ENCODE results near the gene FFAR3.

Gene FFAR3

DNA sequence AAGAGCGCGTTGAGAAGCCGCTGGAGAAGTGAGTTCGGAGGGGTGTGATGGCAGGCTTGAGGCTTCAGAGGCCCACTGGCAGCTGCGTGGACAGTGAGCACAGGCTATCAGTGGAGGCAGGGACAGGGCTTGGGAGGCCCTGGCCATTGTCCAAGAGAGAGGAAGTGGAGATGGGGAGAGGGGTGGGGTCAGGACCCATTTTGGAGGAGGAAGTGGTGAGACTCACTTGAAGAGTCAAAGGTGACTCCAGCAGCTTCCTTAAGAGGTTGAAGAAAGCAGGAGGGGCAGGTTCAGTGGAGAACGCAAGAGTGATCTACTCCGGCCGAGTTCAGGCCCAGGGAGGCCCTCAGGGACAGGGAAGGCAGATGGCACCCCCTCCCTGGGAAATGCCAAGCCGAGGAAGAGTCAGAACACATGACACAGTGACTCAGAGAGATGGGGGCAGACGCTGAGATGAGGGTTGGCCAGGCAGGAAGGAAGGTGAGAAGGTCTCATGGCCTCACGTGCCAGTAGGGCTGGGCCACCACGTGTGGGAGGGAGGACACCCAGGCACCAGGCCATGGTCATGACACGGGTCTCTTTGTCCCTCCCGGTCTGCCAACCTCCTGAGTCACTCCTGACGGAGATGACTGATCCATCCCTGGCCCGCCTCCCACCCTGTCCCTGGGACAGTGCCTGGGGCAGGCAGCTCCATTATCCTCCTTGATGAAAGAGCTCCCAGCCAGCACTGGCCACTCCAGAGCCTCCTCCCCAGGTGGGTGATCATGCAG lies 39.4 kb upstream of the FFAR3 start:
- no peak overlapping the region for H3K4me3 ChIP-seq (ENCODE audit: low read length)
- TF ChIP-seq, protein P1, sequence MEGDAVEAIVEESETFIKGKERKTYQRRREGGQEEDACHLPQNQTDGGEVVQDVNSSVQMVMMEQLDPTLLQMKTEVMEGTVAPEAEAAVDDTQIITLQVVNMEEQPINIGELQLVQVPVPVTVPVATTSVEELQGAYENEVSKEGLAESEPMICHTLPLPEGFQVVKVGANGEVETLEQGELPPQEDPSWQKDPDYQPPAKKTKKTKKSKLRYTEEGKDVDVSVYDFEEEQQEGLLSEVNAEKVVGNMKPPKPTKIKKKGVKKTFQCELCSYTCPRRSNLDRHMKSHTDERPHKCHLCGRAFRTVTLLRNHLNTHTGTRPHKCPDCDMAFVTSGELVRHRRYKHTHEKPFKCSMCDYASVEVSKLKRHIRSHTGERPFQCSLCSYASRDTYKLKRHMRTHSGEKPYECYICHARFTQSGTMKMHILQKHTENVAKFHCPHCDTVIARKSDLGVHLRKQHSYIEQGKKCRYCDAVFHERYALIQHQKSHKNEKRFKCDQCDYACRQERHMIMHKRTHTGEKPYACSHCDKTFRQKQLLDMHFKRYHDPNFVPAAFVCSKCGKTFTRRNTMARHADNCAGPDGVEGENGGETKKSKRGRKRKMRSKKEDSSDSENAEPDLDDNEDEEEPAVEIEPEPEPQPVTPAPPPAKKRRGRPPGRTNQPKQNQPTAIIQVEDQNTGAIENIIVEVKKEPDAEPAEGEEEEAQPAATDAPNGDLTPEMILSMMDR (IDR thresholded peaks at IDR 0.05; ENCODE audit: insufficient read depth, low read depth, low read length, missing control alignments): no peak

DNA sequence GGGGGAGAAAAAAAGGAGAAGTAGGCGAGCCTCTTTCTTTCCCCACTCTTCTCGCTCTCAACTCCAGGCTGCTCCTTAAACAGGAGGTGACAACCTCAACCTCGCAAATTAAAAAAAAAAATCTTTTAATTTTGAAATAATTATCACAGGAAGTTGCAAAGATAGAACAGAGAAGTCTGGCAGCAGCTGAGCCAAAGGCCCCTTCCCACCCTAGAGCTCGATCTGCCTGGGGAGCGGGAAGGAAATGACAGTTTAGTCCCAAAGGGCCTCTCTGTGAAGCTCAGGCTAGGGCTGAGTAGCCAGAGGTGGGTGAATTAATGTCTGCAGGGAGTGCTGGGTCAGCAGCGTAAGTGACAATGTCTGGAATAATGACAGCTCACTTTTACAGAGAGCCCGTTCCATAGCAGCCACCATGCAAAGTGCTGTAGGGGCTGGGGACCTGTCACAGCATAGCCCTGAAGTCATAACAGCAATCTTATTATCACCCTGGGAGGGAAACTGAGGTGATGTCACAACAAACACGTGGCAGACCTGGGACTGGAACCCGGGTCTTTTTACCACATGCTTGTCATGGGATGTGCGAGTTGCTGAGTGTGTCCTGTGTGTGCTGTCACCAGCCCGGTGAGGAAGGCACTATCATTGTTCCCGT lies 38.1 kb upstream of the FFAR3 start:
- no peak for DNase-seq (ENCODE audit: low read depth)

More for the DNA sequence above, 39.4 kb upstream of the FFAR3 start:
- peak; percentile 69 for DNase-seq (ENCODE audit: low read depth)

DNA sequence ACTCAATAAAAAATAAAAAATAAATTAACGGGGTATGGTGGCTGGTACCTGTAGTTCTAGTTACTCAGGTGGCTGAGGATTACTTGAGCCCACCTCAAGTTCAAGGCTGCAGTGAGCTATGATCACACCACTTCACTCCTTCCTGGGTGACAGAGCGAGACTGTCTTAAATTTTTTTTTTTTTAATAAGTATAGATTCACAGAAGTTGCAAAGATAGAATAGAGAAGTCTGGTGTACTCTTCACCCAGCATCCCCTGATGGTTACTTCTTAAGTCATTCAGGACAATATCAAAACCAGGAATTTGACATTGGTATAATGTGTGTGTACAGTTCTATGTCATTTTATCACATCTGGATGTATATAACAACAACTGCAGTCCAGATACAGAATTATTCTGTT lies 37.0 kb upstream of the FFAR3 start:
- TF ChIP-seq, protein P1 (IDR thresholded peaks at IDR 0.05; ENCODE audit: insufficient read depth, low read depth, low read length, missing control alignments): no peak
- no peak for DNase-seq (ENCODE audit: low read depth)
- no peak overlapping the region for H3K4me3 ChIP-seq (ENCODE audit: low read length)

More for the DNA sequence above, 38.1 kb upstream of the FFAR3 start:
- no peak overlapping the region for H3K4me3 ChIP-seq (ENCODE audit: low read length)
- TF ChIP-seq, protein P1 (IDR thresholded peaks at IDR 0.05; ENCODE audit: insufficient read depth, low read depth, low read length, missing control alignments): no peak

DNA sequence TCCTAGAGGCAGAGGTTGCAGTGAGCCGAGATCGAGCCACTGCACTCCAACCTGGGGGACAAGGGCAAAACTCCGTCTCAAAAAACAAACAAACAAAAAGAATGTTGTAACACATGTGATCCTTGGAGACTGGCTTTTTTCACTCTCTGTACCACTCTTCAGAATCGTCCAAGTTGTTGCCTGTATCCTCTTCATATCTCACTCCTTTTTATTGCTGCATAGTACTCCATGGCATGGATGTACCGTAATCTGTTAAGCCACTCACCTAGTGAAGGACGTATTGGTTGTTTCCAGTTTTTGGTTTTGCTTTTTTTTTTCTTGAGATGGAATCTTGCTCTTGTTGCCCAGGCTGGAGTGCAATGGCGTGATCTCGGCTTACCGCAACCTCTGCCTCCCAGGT lies 36.2 kb upstream of the FFAR3 start:
- H3K4me3 ChIP-seq (ENCODE audit: low read length): no peak overlapping the region
- TF ChIP-seq, protein P1 (IDR thresholded peaks at IDR 0.05; ENCODE audit: insufficient read depth, low read depth, low read length, missing control alignments): no peak
- DNase-seq (ENCODE audit: low read depth): no peak

DNA sequence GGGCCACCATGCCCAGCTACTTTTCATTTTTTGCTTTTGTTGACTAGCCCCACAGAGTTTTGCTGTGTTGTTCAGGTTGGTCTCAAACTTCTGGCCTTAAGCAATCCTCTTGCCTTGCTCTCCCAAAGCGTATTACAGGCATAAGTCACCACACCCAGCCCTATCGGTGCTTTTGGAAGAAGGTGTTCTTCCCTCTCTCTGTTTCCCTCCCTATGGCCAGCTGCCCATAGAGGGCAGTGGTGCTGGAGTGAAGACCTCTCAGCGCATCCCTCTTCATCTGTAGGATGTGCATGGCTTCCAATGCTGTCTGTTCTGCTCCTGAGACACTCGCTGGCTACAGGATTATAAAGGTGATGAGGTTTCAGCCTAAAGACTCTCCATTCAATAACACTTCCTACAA lies 30.6 kb upstream of the FFAR3 start:
- no peak for DNase-seq (ENCODE audit: low read depth)
- TF ChIP-seq, protein P1 (IDR thresholded peaks at IDR 0.05; ENCODE audit: insufficient read depth, low read depth, low read length, missing control alignments): peak; percentile 13
- H3K4me3 ChIP-seq (ENCODE audit: low read length): no peak overlapping the region

DNA sequence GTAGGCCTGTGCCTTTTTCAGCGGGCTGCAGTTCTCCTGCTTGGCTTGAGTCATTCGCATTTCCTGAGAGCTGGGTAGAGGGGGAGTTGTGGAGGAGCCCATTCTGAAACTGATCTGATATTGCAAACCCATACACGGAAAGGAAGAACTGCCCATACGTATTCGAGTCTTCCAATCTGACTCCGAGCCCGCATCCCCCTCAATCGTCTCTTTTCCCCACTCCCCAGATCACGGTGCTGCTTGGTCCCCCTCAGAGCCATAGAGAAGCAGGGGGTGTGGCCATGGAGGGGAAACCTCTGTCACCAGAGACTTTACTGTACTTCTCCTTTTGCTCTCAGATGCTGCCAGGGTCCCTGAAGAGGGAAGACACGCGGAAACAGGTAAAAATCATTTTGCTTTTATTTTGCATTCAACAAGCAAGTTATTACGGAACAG lies 29.4 kb upstream of the FFAR3 start, which contains the start of gene CD22:
Gene CD22, plus strand, starts transcription at position 337 of the 435 bp plus-strand sequence. CDS start 2,854 bp downstream, outside the sequence.
- H3K4me3 ChIP-seq (ENCODE audit: low read length): no peak within 1 kb of the TSS
- DNase-seq (ENCODE audit: low read depth): no peak
- TF ChIP-seq, protein P1 (IDR thresholded peaks at IDR 0.05; ENCODE audit: insufficient read depth, low read depth, low read length, missing control alignments): no peak

All from epithelial cell of esophagus (primary cell).